HG02623 (cell line): ENCODE data around the gene CFAP126.
"Not testable (repeated sequence)": the region's sequence is repeated elsewhere in the genome, so short reads cannot be mapped to it uniquely, and the experiment has no call there.

ENCODE experiments used
- ATAC-seq: cut with Tn5 transposase; IDR thresholded peaks from one replicate; pipeline ENCODE4 v1.9.1; 2021; ENCODE audit warnings: moderate library complexity; ENCODE audit not compliant: unreplicated experiment

CFAP126 gene, protein sequence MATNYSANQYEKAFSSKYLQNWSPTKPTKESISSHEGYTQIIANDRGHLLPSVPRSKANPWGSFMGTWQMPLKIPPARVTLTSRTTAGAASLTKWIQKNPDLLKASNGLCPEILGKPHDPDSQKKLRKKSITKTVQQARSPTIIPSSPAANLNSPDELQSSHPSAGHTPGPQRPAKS

DNA sequence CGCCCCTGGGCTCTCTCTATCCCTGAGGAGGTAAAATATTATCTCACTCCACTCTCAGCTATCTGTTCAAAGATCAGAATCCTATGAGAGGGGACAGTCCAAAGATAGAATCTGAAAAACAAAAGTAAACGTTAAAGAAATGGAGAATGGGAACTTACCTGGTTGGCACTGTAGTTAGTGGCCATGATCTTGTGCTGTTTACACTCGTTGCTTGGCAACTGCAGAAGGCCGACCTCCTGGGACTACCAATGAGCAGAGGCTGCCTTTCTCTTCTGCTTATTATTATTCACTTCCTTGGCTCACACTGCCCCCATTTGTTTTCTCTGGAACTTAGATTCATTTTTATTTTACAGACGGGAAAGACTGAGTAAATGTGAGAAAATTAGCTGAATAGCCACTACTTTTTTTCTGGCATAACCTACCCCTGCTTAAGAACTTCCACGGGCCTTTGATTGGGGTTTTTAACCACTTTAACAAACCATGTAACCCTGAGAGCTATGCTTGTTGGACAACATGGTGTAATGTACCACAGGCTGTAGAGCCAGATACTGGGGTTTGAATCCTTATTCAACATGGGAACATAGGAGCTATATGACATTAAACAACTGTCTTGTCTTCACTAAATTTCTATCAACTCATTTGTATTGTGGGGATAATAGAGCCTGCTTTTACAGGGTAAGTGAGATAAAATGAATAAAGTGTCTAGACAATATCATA, at the start of gene CFAP126:
Gene CFAP126, minus strand, starts transcription at position 193 of the 717 bp plus-strand sequence. Its CDS starts 8 bp downstream, at position 185.
- ATAC-seq = peak; percentile 86

DNA sequence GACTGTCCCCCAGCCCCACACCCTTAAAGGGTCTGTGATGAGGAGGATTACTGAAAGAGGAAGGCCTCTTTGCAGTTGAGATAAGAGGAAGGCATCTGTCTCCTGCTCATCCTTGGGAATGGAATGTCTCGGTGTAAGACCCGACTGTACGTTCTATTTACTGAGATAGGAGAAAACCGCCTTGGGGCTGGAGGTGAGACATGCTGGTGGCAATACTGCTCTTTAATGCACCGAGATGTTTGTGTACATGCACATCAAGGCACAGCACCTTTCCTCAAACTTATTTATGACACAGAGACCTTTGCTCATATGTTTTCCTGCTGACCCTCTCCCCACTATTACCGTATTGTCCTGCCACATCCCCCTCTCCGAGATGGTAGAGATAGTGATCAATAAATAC, 45.4 kb upstream of the CFAP126 start:
- ATAC-seq = not testable (repeated sequence)

DNA sequence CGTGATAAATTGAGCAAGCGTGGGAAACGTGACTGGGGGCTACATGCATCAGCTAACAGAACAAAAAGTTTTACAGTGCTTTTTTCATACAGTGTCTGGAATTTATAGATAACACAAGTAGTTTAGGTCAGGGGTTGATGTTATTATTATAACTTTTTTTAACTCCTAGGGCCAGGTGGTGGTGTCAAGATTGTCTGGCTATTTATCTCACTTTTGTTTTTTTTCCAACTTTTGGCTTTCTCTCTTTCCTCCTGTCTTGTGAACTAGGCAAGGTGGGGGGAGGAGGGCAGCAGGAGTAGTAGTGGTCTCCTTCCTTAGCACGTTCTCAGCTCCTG, 42.9 kb upstream of the CFAP126 start:
- not testable (repeated sequence) for ATAC-seq

DNA sequence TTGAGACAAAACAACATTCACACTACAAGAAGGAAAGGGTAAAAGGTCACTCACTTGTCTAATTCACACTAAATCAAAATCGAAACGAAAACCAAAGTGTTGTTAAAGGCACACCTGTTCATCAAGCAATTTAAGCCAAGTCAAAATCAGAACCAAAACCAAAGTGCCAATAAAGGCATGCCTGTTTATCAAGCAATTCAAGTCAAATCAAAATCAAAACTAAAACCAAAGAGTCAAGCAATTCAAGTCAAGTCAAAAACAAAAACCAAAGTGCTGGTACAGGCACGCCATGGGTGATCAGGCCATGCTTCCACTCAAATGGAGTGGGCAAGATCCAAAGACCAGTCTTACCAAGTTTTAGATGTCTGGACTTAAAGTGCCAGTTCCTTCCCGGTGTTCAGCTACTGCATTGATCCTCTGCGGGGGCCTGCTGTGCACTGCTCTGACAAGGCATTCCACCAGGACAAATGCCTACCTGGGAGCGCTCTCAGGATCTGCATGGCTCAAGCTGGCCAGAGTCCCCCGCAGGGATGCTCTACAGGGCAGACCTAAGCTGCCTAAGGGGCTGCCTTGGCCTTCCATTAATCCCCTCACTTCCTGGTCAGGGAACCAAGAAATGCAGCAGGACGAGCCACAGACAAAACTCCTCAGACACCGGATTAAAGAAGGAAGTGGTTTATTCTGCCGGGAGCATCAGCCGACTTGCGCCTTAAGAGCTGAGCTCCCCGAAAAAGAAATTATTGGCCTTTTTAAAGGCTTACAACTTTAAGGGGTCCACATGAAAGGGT, 42.4 kb upstream of the CFAP126 start:
- not testable (repeated sequence) for ATAC-seq

- ATAC-seq = no peak
These were observed 40.9 kb upstream of the CFAP126 start for GRCh38 chr1:161408429-161409052.

DNA sequence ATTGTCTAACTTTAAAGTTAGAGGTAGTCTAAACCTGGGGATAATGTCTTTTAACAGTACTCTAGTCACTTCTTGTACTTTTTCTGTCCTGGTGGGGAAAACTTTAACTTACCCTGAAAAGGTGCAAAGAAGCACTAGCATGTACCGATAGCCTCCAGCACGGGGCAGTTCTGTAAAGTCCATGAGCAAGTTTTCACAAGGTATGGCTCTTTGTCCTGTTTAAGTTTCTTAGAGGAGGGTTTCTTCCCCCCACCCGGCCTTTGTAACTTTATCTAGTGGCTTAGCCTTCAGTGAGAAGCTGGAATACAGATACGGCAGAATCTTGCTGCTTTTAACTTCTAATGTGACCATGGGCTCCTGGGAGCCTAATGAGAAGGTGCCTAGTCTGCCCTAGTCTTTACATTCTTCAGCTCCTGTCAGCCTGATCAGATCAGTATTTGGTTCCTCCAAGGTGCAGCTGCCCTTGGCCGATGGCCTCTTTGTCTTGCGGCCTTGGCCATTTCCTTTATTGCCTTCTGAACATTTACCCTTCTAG, 39.8 kb upstream of the CFAP126 start:
- no peak for ATAC-seq

DNA sequence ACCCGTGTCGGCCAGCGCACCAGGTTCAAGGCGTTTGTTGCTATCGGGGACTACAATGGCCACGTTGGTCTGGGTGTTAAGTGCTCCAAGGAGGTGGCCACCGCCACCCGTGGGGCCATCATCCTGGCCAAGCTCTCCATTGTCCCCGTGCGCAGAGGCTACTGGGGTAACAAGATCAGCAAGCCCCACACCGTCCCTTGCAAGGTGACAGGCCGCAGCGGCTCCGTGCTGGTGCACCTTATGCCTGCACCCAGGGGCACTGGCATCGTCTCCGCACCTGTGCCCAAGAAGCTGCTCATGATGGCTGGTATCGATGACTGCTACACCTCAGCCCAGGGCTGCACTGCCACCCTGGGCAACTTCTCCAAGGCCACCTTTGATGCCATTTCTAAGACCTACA, 38.9 kb upstream of the CFAP126 start:
- ATAC-seq = not testable (repeated sequence)

DNA sequence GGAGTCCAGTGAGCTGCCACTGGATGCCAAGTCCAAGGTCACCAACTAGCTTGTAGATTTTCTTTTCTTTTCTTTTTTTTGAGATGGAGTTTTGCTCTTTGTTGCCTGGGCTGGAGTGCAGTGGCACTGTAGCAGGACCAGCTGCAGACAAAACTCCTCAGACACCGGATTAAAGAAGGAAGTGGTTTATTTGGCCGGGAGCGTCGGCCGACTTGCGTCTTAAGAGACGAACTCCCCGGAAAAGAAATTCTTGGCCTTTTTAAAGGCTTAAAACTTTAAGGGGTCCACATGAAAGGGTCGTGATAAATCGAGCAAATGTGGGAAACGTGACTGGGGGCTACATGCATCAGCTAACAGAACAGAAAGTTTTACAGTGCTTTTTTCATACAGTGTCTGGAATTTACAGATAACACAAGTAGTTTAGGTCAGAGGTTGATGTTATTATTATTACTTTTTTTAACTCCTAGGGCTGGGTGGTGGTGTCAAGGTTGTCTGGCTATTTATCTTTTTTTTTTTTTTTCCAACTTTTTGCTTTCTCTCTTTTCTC, 36.4 kb upstream of the CFAP126 start:
- ATAC-seq = no peak

DNA sequence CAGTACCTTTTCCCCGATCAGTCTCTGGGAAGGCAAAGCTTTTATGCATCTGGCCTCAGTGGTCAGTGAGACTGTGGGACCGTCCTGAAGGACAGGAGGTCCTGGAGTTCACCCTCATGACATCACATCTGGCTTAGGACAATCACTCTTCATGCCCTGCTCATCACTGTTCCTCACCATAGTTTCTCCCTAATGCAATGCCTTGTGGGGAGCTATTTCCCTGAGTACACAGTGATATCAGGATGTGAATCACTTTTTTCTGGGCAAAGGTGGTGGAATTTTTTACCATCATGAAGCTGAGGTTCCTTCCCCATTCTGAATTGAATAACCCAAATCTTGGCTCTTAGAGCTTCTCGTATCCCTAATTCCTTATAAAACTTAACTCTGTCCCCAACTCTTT, 34.8 kb upstream of the CFAP126 start:
- no peak for ATAC-seq

DNA sequence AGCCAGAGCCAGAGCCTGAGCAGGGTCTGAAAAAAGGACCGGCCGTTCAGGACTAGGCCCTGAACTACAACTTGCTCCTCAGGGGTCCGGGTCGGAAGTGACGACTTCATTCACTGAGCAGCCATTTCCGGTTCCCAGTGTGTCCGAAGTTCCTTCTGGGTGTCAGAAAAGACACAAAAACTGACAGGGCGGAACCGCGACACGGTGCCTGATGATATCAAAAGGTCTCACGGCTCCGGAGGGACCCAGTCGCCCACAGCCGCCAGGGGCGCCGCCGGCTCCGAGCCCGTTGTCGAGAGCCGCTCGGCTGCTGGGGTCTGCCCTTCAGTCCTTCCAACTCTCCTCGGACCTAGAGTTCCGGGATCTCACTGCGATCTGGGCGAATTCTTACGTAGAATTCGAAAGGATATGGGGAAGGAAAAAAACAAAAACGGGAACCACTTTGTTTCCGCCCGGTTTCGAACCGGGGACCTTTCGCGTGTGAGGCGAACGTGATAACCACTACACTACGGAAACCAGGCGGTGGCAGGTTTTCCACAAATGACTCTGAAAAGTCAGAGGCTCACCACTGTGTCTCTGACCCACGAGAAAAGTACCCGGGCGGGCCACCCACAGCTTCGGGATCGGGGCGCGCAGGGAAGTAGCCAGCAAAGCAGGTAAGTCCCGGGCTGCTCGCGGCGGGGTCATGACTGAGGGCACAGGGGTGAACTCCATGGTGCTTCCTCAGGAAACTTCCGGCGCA, 31.8 kb upstream of the CFAP126 start:
- ATAC-seq = peak; percentile 62

GRCh38 chr1:161398900-161399256, 31.2 kb upstream of the CFAP126 start:
- ATAC-seq = no peak

- ATAC-seq = not testable (repeated sequence)
These were observed 29.4 kb upstream of the CFAP126 start for GRCh38 chr1:161397038-161397437.

- ATAC-seq = no peak
These were observed 25.5 kb upstream of the CFAP126 start for GRCh38 chr1:161393151-161393550.

DNA sequence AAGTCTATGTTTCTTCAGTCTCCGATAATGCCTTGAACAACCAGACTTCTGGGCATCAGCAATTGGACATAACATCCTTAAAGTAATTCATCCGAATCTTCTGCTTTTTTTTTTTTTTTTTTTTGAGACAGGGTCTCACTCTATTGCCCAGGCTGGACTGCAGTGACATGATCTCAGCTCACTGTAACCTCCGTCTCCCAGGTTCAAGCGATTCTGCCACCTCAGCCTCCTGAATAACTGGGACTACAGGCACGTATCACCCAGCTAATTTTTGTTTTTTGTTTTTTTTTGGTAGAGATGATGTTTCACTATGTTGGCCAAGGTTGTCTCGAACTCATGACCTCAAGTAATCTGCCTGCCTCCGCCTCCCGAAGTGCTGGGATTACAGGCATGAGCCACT, 23.9 kb upstream of the CFAP126 start:
- no peak for ATAC-seq

DNA sequence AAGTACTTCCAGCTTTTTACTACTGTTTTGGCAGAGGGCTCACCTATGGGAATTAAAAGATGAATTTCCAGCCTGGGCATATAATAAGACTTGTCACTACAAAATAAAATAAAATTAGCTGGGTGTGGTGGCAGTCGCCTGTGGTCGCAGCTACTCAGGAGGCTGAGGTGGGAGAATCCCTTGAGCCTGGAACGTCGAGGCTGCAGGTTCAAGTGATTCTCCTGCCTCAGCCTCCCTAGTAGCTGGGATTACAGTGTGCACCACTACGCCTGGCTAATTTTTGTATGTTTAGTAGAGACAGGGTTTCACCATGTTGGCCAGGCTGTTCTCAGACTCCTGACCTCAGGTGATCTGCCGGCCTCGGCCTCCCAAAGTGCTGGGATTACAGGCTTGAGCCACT, 23.5 kb upstream of the CFAP126 start:
- not testable (repeated sequence) for ATAC-seq

DNA sequence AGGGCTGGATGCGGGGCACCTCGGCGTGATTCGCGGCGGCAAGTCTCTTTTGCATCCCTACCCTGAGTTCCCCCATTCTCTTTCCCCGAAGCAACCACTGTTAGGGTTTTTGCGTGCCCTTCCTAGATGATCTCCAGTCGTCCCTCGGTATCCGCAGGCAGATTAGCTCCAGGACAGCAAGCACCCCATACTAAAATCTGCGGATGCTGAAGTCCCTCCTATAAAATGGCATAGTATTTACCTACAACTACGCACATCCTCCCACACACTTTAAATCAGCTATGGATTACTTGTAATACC, 22.8 kb upstream of the CFAP126 start:
- no peak for ATAC-seq

DNA sequence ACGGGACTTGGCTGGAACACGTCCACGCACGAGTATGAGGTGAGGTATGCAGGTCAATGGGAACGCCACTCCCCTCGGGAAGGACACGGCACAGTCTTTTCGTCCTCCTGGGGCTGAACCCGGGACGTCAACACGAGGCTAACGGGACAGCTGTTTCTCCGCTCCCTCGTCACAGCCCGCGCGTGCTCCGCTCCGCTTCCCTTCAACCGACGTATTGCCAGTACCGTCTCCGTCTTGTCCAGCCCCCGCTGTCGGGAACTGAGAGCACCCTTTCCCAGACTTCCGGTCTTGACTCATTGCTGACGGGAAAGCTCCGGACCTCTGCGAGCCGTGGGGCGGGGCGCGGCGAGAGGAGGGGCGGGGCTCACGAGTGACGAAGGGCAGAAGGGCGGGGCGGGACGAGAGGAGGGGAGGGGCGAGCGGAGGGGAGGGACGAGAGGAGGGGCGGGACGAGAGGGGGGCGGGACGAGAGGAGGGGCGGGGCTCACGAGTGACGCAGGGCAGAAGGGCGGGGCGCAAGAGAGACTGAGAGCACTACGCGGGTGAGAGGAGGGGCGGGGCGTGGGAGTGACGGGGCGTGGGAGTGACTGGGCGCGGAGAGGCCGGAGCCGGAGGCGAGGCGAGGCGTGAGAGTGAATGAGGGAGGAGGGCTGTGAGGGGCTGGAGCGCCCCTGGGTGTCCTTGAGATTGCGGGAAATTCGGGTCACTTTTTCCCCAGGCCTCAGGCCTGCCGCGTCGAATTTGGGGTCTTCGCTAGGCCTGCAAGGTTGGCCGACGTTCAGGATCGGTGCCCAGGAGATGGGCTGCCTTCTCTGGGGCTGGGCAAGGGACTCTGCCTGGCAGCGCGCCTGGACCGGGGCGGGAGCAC, 22.2 kb upstream of the CFAP126 start:
- ATAC-seq = peak; percentile 72

DNA sequence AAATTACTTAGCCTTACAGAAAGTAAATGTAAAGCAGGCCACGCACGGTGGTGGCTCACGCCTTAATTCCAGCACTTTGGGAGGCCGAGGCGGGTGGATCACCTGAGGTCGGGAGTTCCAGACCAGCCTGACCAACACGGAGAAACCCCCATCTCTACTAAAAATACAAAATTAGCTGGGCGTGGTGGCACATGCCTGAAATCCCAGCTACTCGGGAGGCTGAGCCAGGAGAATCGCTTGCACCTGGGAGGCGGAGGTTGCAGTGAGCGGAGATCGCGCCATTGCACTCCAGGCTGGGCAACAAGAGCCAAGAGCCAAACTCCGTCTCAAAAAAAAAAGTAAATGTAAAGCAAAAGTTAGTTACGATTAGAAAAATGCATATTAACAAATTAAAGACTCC, 21.5 kb upstream of the CFAP126 start:
- not testable (repeated sequence) for ATAC-seq

- no peak for ATAC-seq
These were observed 21.0 kb upstream of the CFAP126 start for GRCh38 chr1:161388639-161389038.
